Common myeloid progenitor, CD34-positive (primary cell): ENCODE measurements around the gene EPB41L4B.
A peak's percentile ranks its signal among the peaks of the same experiment; 100 is the strongest.

Experiments
- CTCF ChIA-PET: fragments of 350-600 bp; sonication (Branson Sonifier 250); formaldehyde crosslinking; loops from one replicate; lab custom pipeline; 2021; ENCODE audit warnings: antibody characterized with exemption; lab: Charles Lee
- POLR2A ChIA-PET: fragments of 350-600 bp; sonication (Branson Sonifier 250); formaldehyde crosslinking; loops from one replicate; lab custom pipeline; 2021; ENCODE audit warnings: antibody characterized with exemption; lab: Charles Lee
- DNase-seq, 3 donors: peaks; one replicate each; pipeline versions ENCODE4 v3.0.0 to v3.0.0-alpha.2; 2013
- H3K27ac ChIP-seq, 2 experiments: 1 replicate in 1 of 2; 2 replicates in 1 of 2; pipeline ENCODE4 v1.7.0; 2013; ENCODE audit warnings: inconsistent platforms in 2 of 2, low read length in 2 of 2, mild to moderate bottlenecking in 2 of 2, low read depth in 1 of 2, moderate library complexity in 1 of 2; ENCODE audit not compliant: severe bottlenecking in 2 of 2, insufficient read depth in 1 of 2, poor library complexity in 1 of 2
- H3K27me3 ChIP-seq, 5 experiments: replicated peaks in 2 of 5; 1 replicate in 3 of 5; 2 replicates in 2 of 5; pipeline versions ENCODE4 v1.6.1 to v1.7.0; 2013; ENCODE audit warnings: low read length in 4 of 5, mild to moderate bottlenecking in 2 of 5, moderate library complexity in 2 of 5, inconsistent platforms in 1 of 5; ENCODE audit not compliant: insufficient read depth in 5 of 5, control insufficient read depth in 4 of 5
- H3K36me3 ChIP-seq, 4 experiments: 1 replicate in 2 of 4; 2 replicates in 2 of 4; pipeline versions ENCODE4 v1.6.1 to v1.7.0; 2013; ENCODE audit warnings: low read length in 3 of 4, control low read depth in 1 of 4, mild to moderate bottlenecking in 1 of 4; ENCODE audit not compliant: control insufficient read depth in 4 of 4, insufficient read depth in 4 of 4
- H3K4me1 ChIP-seq, 4 experiments: 1 replicate in 3 of 4; 2 replicates in 1 of 4; pipeline versions ENCODE4 v1.6.1 to v1.7.1; 2013; ENCODE audit warnings: low read length in 3 of 4, mild to moderate bottlenecking in 3 of 4, control low read depth in 1 of 4, inconsistent platforms in 1 of 4, moderate library complexity in 1 of 4; ENCODE audit not compliant: control insufficient read depth in 4 of 4, insufficient read depth in 4 of 4; ENCODE audit errors: control extremely low read depth in 1 of 4
- H3K4me3 ChIP-seq, 7 experiments: 1 replicate in 4 of 7; 2 replicates in 3 of 7; pipeline versions ENCODE4 v1.5.1 to v1.7.0; 2013; ENCODE audit warnings: mild to moderate bottlenecking in 7 of 7, low read length in 6 of 7, moderate library complexity in 6 of 7, inconsistent platforms in 2 of 7, low read depth in 2 of 7, control low read depth in 1 of 7; ENCODE audit not compliant: insufficient read depth in 4 of 7, control insufficient read depth in 1 of 7; ENCODE audit errors: extremely low read depth in 1 of 7
- H3K9me3 ChIP-seq, 5 experiments: 1 replicate in 4 of 5; 2 replicates in 1 of 5; pipeline versions ENCODE4 v1.6.1 to v1.7.1; 2013; ENCODE audit warnings: low read length in 4 of 5, mild to moderate bottlenecking in 2 of 5, inconsistent platforms in 1 of 5, low read depth in 1 of 5, moderate library complexity in 1 of 5; ENCODE audit not compliant: control insufficient read depth in 4 of 5, insufficient read depth in 2 of 5; ENCODE audit errors: control extremely low read depth in 1 of 5
- WGBS: methylation state at CpG from one replicate; pipeline ENCODE4 v1.1.5; 2013; ENCODE audit not compliant: insufficient coverage; 5-methylcytosine and 5-hydroxymethylcytosine counted together

Gene EPB41L4B

DNA sequence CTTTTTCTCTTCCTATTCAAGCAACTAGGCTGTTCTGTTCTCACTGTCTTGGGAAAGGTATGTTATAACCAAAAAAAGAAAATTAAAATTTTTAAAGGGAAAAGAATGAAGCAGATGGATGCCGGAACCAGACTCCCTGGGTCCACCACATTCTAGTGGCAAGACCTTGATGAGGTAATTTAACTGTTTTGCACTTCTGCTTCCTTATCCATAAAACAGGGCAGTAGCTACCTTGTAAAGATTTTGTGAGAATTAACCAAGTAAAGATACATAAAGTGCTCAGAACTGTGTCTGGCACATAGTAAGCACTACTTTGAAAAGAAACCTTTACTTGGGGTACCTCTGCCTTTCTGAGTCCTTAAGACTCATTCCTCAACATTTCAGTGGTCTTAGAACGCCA, 17.0 kb downstream of the EPB41L4B start:
- Histone ChIP-seq H3K4me3 (no peak overlapping the region), H3K27me3 (peaks cover 0 to 70% (median 19%) of the 10 kb centered on the region in 5 experiments), H3K27ac (no peak overlapping the region), H3K9me3 (no peaks in the 10 kb centered on the region), H3K4me1 (no peaks in the 10 kb centered on the region), H3K36me3 (no peaks in the 10 kb centered on the region)
- POLR2A ChIA-PET: no interaction called here
- CTCF ChIA-PET: no interaction called here
- 100% methylated on average over 2 of the region's 2 CpGs for WGBS
- DNase-seq: no peak

DNA sequence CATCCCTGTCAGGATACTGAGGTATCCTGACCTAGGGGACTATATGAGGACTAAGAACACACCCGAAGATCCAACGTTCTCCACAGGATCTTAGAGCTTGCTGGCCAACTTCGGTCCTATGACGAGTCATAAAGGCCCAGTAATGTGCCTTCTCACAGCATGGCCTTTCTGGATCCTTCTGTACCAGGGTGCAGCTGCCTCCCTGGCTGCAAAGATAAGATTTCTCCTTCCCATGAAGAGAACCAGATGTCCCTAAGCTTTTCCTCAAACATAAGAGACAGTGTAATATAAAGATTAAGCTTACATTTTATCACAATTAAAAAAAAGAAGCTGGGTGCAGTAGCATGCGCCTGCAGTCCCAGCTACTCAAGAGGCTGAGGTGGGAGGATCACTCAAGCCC, 18.3 kb downstream of the EPB41L4B start:
- Histone ChIP-seq H3K9me3 (no peaks in the 10 kb centered on the region), H3K27me3 (peaks cover 0 to 68% (median 17%) of the 10 kb centered on the region in 5 experiments), H3K4me3 (no peak overlapping the region), H3K36me3 (no peaks in the 10 kb centered on the region), H3K27ac (no peak overlapping the region), H3K4me1 (no peaks in the 10 kb centered on the region)
- POLR2A ChIA-PET: no interaction called here
- CTCF ChIA-PET: no interaction called here
- 98% methylated on average over 4 of the region's 5 CpGs for WGBS
- no peak for DNase-seq

DNA sequence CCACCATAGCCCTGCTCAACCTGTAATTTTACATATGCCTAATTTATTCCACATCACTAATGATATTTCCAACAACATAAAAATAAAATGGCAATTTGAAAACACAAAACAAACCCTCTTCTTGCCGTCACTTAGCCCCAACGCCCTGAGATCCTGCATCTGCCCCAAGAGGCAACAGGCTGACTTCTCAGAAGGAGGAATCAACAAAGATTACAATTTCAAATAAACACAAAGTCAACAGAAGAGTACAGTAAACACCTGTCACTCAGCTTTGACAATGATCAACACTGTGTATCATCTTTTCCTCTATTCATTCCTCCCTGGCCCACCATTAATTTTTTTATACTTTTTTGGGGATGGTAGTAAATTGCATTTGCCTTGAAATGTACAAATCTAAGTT, 19.8 kb downstream of the EPB41L4B start:
- no peak overlapping the region for H3K27ac ChIP-seq
- ChIA-PET POLR2A (no interaction called here), CTCF (no interaction called here)
- H3K36me3 ChIP-seq: no peaks in the 10 kb centered on the region
- 100% methylated on average over 2 of the region's 2 CpGs for WGBS
- H3K27me3 ChIP-seq: peaks cover 1 to 78% (median 22%) of the 10 kb centered on the region in 5 experiments
- no peak for DNase-seq
- H3K9me3 ChIP-seq: peaks cover 0 to 4% (median 0%) of the 10 kb centered on the region in 5 experiments
- no peak overlapping the region for H3K4me3 ChIP-seq
- H3K4me1 ChIP-seq: no peaks in the 10 kb centered on the region

DNA sequence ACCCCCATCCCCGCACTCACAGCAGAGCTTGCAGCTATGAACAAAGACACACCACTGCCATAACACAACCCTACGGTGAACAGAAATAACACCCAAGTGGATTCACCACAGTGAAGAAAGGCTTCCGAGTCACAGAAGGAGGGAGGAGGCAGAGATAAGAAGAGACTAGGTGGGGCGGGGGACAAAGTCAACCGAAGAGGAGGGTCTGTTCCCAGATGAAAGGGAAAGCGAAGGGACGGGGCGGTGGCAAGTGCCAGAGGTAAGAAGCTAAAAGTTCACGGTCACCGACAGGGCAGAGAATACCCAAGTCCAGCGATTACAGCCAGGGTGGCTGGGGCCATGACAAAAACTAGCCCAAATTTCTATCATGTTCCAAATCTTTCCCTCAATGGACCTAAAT, 21.0 kb downstream of the EPB41L4B start:
- Histone ChIP-seq H3K4me1 (no peaks in the 10 kb centered on the region), H3K27ac (no peak overlapping the region), H3K4me3 (no peak overlapping the region), H3K9me3 (peaks cover 0 to 4% (median 0%) of the 10 kb centered on the region in 5 experiments), H3K27me3 (peaks cover 4 to 83% (median 22%) of the 10 kb centered on the region in 5 experiments), H3K36me3 (no peaks in the 10 kb centered on the region)
- CTCF ChIA-PET: no interaction called here
- POLR2A ChIA-PET: no interaction called here
- WGBS: 90% methylated on average over 10 of the region's 11 CpGs
- no peak for DNase-seq

DNA sequence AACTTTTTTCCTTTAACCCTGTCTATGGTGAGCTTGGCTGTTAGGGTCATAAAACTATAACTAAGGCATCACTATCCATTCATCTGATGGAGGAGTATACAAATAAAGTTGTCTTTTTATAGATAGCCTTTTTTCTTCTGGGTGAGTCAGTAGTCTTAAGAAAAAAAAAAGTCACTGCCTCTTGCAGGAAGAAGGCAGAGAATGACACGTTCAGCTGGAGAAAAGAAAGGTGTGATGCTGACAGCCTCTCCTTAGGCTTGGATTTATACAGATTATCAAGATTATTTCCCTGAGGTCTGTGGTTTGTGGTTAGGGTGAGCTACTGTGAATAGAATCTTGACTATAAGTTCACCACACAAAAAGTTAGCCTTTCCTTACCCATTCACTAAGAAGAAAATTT, 23.0 kb downstream of the EPB41L4B start:
- CTCF ChIA-PET: no interaction called here
- POLR2A ChIA-PET: no interaction called here
- H3K9me3 ChIP-seq: peaks cover 0 to 4% (median 0%) of the 10 kb centered on the region in 5 experiments
- H3K4me3 ChIP-seq: no peak overlapping the region
- WGBS: no CpG with 5 or more reads among the region's 1 CpG
- H3K27ac ChIP-seq: no peak overlapping the region
- peaks cover 4 to 71% (median 22%) of the 10 kb centered on the region in 5 experiments for H3K27me3 ChIP-seq
- peak in 2 of 3 donors; percentile 23 to 24 for DNase-seq
- H3K36me3 ChIP-seq: no peaks in the 10 kb centered on the region
- no peaks in the 10 kb centered on the region for H3K4me1 ChIP-seq

GRCh38 chr9:109295221-109296130, 25.4 kb downstream of the EPB41L4B start:
- Histone ChIP-seq H3K4me3 (no peak overlapping the region), H3K27me3 (peaks cover 4 to 62% (median 15%) of the 10 kb centered on the region in 5 experiments), H3K4me1 (no peaks in the 10 kb centered on the region), H3K27ac (no peak overlapping the region), H3K36me3 (no peaks in the 10 kb centered on the region), H3K9me3 (peaks cover 0 to 4% (median 0%) of the 10 kb centered on the region in 5 experiments)
- 100% methylated on average over 2 of the region's 4 CpGs for WGBS
- ChIA-PET CTCF (no interaction called here), POLR2A (no interaction called here)
- no peak for DNase-seq

DNA sequence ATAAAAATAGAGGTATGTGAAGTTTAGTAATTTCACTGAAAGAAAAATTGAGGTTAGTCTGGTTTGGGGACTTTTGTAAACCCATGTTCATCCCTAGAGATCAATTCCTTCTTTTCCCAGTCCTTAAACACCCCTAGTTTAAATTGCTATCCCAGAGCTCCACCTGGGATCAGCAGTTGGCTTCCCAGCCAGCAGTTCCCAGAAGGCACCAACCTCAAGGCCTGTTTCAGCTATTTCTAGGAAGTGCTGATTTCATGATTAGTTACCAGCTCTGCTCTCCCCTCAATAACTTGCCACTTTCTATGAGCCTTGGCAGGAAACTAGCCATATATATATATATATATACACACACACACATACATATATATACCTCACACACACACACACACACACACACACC, 30.5 kb downstream of the EPB41L4B start:
- no peaks in the 10 kb centered on the region for H3K36me3 ChIP-seq
- no peak overlapping the region for H3K4me3 ChIP-seq
- no peaks in the 10 kb centered on the region for H3K4me1 ChIP-seq
- POLR2A ChIA-PET: no interaction called here
- no peak overlapping the region for H3K27ac ChIP-seq
- CTCF ChIA-PET: no interaction called here
- peaks cover 2 to 42% (median 7%) of the 10 kb centered on the region in 5 experiments for H3K27me3 ChIP-seq
- no peaks in the 10 kb centered on the region for H3K9me3 ChIP-seq
- DNase-seq: no peak
